ENCODE results near the gene BICDL2.

Gene BICDL2

DNA sequence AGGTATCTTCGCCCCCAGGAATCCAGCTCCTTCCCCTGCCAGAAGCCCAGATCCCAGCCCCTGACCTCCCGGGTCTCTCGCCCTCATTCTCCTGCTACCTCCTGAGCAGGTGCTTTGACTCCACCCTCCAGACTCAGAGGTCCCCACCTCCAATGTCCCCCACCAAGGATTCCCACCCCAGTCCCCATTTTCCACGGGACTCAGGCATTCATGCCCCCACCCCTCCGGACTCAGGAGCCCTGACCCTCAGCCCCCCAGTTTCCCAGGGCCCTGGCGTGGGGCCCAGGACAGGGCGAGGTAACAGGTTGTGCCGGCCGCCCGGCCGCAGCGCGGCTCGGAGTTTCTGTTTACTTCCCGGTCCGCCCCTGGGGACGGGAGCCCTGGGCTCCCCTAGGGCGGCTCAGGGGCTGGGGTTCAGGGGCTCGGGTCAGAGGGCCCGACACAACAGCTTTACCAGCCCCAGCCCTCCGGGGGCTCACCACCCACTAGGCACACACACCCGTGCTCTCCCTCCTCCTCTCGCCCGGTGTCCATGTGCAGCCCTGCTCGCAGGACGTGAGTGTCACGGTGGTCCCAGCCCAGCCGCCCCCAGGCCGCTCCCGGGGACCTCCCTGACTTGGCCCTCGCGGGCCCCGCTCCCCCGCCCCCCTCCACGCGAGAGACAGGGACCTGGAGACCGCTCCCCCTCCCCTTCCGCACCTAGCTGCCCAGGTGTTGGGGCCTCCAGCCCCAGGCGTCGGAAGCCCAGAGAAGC lies 595 bp downstream of the BICDL2 start (continued):
- TF ChIP-seq, protein P1, sequence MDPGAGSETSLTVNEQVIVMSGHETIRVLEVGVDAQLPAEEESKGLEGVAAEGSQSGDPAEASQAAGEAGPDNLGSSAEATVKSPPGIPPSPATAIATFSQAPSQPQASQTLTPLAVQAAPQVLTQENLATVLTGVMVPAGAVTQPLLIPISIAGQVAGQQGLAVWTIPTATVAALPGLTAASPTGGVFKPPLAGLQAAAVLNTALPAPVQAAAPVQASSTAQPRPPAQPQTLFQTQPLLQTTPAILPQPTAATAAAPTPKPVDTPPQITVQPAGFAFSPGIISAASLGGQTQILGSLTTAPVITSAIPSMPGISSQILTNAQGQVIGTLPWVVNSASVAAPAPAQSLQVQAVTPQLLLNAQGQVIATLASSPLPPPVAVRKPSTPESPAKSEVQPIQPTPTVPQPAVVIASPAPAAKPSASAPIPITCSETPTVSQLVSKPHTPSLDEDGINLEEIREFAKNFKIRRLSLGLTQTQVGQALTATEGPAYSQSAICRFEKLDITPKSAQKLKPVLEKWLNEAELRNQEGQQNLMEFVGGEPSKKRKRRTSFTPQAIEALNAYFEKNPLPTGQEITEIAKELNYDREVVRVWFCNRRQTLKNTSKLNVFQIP (CRISPR knock-in tag; IDR thresholded peaks at IDR 0.05; ENCODE audit: borderline replicate concordance, low read depth), result no peak

DNA sequence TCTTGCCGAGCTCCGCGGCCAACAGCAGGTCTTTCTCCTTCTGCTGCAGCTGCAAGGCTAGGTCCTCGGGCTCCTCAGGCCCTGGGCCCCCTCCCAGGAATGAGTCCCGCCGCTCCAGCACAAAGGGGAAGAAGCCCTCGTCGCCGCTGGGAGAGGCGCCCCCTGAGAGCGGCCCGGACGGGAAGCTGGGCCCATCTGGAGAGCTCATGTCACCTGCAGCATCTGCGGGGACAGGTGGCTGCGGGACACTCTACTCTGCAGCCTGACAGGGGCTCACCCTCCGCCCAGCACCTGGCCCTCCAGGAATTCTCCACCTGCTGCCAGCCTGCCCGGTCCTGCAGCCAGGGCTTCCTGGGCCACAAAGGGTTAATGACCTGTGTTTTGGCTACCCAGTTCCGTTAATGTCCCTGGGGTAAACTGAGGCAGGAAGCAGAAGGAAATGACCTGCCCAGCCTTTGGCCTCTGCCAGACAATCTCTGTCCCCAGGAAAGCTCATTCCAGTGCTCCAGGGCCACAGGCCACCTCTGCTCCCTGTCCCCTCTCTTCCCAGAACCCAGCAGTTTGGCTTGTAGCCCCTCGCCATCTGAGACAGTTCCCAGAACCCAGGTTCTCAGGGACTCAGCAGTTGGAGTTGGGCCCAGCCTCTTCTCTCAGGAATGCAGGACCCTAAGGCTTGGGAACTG lies 1.3 kb downstream of the BICDL2 start:
- TF ChIP-seq, protein P2, sequence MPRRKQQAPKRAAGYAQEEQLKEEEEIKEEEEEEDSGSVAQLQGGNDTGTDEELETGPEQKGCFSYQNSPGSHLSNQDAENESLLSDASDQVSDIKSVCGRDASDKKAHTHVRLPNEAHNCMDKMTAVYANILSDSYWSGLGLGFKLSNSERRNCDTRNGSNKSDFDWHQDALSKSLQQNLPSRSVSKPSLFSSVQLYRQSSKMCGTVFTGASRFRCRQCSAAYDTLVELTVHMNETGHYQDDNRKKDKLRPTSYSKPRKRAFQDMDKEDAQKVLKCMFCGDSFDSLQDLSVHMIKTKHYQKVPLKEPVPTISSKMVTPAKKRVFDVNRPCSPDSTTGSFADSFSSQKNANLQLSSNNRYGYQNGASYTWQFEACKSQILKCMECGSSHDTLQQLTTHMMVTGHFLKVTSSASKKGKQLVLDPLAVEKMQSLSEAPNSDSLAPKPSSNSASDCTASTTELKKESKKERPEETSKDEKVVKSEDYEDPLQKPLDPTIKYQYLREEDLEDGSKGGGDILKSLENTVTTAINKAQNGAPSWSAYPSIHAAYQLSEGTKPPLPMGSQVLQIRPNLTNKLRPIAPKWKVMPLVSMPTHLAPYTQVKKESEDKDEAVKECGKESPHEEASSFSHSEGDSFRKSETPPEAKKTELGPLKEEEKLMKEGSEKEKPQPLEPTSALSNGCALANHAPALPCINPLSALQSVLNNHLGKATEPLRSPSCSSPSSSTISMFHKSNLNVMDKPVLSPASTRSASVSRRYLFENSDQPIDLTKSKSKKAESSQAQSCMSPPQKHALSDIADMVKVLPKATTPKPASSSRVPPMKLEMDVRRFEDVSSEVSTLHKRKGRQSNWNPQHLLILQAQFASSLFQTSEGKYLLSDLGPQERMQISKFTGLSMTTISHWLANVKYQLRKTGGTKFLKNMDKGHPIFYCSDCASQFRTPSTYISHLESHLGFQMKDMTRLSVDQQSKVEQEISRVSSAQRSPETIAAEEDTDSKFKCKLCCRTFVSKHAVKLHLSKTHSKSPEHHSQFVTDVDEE (CRISPR knock-in tag; IDR thresholded peaks at IDR 0.05), result no peak
- TF ChIP-seq, protein P3, sequence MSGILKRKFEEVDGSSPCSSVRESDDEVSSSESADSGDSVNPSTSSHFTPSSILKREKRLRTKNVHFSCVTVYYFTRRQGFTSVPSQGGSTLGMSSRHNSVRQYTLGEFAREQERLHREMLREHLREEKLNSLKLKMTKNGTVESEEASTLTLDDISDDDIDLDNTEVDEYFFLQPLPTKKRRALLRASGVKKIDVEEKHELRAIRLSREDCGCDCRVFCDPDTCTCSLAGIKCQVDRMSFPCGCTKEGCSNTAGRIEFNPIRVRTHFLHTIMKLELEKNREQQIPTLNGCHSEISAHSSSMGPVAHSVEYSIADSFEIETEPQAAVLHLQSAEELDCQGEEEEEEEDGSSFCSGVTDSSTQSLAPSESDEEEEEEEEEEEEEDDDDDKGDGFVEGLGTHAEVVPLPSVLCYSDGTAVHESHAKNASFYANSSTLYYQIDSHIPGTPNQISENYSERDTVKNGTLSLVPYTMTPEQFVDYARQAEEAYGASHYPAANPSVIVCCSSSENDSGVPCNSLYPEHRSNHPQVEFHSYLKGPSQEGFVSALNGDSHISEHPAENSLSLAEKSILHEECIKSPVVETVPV (CRISPR knock-in tag; IDR thresholded peaks at IDR 0.05), result no peak
- TF ChIP-seq ZNF8 (CRISPR knock-in tag; IDR thresholded peaks at IDR 0.05) (no peak), CSDC2 (CRISPR knock-in tag; IDR thresholded peaks at IDR 0.05) (no peak), PPARA (CRISPR knock-in tag; IDR thresholded peaks at IDR 0.05; ENCODE audit: borderline replicate concordance) (no peak), OSR1 (CRISPR knock-in tag; IDR thresholded peaks at IDR 0.05) (no peak)
- no peak for ATAC-seq

DNA sequence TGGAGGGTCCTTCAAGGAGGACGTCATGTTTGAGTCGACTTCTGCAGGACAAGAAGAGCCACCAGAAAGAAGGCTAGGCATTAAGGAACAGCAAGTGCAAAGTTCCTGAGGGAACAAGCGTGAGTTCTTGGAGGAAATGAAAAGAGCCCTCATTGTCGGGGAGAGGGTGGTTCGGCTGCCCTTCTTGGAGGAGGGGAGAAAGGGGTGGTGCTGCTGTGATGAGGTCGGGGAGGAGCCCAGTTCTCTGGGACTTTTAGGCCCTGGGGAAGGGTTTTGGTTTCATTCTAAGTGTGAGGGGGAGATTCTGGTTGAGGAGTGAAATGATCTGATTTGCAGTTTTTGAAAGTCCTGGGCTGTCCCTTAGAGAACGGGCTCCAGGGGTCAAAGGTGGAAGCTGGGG lies 4.1 kb downstream of the BICDL2 start:
- no peak for ATAC-seq
- TF ChIP-seq ZFP3 (CRISPR knock-in tag; IDR thresholded peaks at IDR 0.05) (no peak), ESRRG (CRISPR knock-in tag; IDR thresholded peaks at IDR 0.05) (no peak), ZFP30 (CRISPR knock-in tag; IDR thresholded peaks at IDR 0.05) (no peak), ZNF565 (CRISPR knock-in tag; conservative IDR thresholded peaks at IDR 0.05; ENCODE audit: low read depth) (no peak), ZNF8 (CRISPR knock-in tag; IDR thresholded peaks at IDR 0.05) (no peak), ZC3H10 (CRISPR knock-in tag; IDR thresholded peaks at IDR 0.05) (no peak), TOX (CRISPR knock-in tag; IDR thresholded peaks at IDR 0.05; ENCODE audit: borderline replicate concordance) (no peak), SNAI2 (CRISPR knock-in tag; IDR thresholded peaks at IDR 0.05) (no peak), PPARA (CRISPR knock-in tag; IDR thresholded peaks at IDR 0.05; ENCODE audit: borderline replicate concordance) (no peak), CSDC2 (CRISPR knock-in tag; IDR thresholded peaks at IDR 0.05) (no peak), ISL1 (CRISPR knock-in tag; IDR thresholded peaks at IDR 0.05) (no peak)
- TF ChIP-seq, protein P2 (CRISPR knock-in tag; IDR thresholded peaks at IDR 0.05), result no peak
- TF ChIP-seq, protein P4, sequence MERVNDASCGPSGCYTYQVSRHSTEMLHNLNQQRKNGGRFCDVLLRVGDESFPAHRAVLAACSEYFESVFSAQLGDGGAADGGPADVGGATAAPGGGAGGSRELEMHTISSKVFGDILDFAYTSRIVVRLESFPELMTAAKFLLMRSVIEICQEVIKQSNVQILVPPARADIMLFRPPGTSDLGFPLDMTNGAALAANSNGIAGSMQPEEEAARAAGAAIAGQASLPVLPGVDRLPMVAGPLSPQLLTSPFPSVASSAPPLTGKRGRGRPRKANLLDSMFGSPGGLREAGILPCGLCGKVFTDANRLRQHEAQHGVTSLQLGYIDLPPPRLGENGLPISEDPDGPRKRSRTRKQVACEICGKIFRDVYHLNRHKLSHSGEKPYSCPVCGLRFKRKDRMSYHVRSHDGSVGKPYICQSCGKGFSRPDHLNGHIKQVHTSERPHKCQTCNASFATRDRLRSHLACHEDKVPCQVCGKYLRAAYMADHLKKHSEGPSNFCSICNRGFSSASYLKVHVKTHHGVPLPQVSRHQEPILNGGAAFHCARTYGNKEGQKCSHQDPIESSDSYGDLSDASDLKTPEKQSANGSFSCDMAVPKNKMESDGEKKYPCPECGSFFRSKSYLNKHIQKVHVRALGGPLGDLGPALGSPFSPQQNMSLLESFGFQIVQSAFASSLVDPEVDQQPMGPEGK (CRISPR knock-in tag; IDR thresholded peaks at IDR 0.05; ENCODE audit: borderline replicate concordance), result no peak
- TF ChIP-seq, protein P5, sequence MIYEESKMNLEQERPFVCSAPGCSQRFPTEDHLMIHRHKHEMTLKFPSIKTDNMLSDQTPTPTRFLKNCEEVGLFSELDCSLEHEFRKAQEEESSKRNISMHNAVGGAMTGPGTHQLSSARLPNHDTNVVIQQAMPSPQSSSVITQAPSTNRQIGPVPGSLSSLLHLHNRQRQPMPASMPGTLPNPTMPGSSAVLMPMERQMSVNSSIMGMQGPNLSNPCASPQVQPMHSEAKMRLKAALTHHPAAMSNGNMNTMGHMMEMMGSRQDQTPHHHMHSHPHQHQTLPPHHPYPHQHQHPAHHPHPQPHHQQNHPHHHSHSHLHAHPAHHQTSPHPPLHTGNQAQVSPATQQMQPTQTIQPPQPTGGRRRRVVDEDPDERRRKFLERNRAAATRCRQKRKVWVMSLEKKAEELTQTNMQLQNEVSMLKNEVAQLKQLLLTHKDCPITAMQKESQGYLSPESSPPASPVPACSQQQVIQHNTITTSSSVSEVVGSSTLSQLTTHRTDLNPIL (CRISPR knock-in tag; IDR thresholded peaks at IDR 0.05; ENCODE audit: low read depth), result no peak
- TF ChIP-seq, protein P1 (CRISPR knock-in tag; IDR thresholded peaks at IDR 0.05; ENCODE audit: borderline replicate concordance, low read depth), result no peak

Data from SK-N-SH treated with all-trans-retinoic acid at 6 μM for 48 hours (cell line).